ENCODE results near the gene PACSIN1. TPM values are rescaled to one million over a fixed set of nuclear protein-coding genes. Genes with fewer than 3 reads are reported as not detected.

Gene PACSIN1
- total and polyA plus RNA-seq, 12 donors: 0.77 to 11.2 (median 5.9) TPM

GRCh38 chr6:34424200-34425131, 41.4 kb upstream of the PACSIN1 start:
- Histone ChIP-seq H3K4me1 (peaks cover 0 to 25% (median 16%) of the 10 kb centered on the region in 9 donors), H3K9me3 (no peaks in the 10 kb centered on the region), H3K27ac (peak overlapping the region in 5 of 10 donors; percentile 76 to 87 (median 84)), H3K36me3 (peaks cover 3 to 56% (median 49%) of the 10 kb centered on the region in 9 donors), H3K4me3 (peak overlapping the region in 9 of 10 donors; percentile 66 to 92 (median 75)), H3K27me3 (no peaks in the 10 kb centered on the region)
- no peak for TF ChIP-seq CTCF (IDR thresholded peaks at IDR 0.05)
- ATAC-seq: no peak
- intact Hi-C loops (cut with DNase I): loop anchor here in 1 of 10 donors (5.0 kb wide), 1 partner anchor 183 kb away; no protein-coding TSS in a partner anchor
- no peak for DNase-seq
- WGBS, 2 donors: 81 to 84% methylated on average over 19 of the region's 19 CpGs

- TF ChIP-seq CTCF (IDR thresholded peaks at IDR 0.05): no peak
- peak in 1 of 8 donors; percentile 7 for ATAC-seq
- intact Hi-C loops (cut with DNase I): loop anchor here in 1 of 10 donors (5.0 kb wide), 1 partner anchor 182 kb away; no protein-coding TSS in a partner anchor
Observed at GRCh38 chr6:34425132-34425497, 40.8 kb upstream of the PACSIN1 start.

GRCh38 chr6:34425498-34426410, 40.1 kb upstream of the PACSIN1 start, which contains the start of gene RPS10:
Gene RPS10, minus strand, starts transcription at chr6:34426069. Its CDS starts 848 bp downstream, at chr6:34425221.
- peak in 1 of 9 donors; percentile 39 for TF ChIP-seq CTCF (IDR thresholded peaks at IDR 0.05)
- 0 to 1% methylated on average over 55 to 58 of the region's 58 CpGs for WGBS, 2 donors
- Histone ChIP-seq H3K9me3 (no peaks in the 10 kb centered on the region), H3K4me1 (peaks cover 0 to 25% (median 16%) of the 10 kb centered on the region in 9 donors), H3K27ac (peak within 1 kb of the TSS; percentile 68 to 89 (median 84)), H3K4me3 (peak within 1 kb of the TSS; percentile 66 to 92 (median 75)), H3K27me3 (no peaks in the 10 kb centered on the region), H3K36me3 (peaks cover 3 to 43% (median 36%) of the 10 kb centered on the region in 9 donors)
- DNase-seq: peak; percentile 93 to 96
- intact Hi-C loops (cut with DNase I): loop anchor here in 1 of 10 donors (5.0 kb wide), 1 partner anchor 182 kb away; no protein-coding TSS in a partner anchor
- peak; percentile 98 to 100 (median 99) for ATAC-seq

More at GRCh38 chr6:34425132-34425497, 40.8 kb upstream of the PACSIN1 start:
- Histone ChIP-seq H3K27me3 (no peaks in the 10 kb centered on the region), H3K9me3 (no peaks in the 10 kb centered on the region), H3K27ac (peak overlapping the region in 9 of 10 donors; percentile 73 to 89 (median 85)), H3K4me3 (peak overlapping the region; percentile 66 to 92 (median 75)), H3K4me1 (peaks cover 0 to 25% (median 16%) of the 10 kb centered on the region in 9 donors), H3K36me3 (peaks cover 3 to 50% (median 43%) of the 10 kb centered on the region in 9 donors)
- 4 to 5% methylated on average over 10 of the region's 10 CpGs for WGBS, 2 donors
- no peak for DNase-seq
